HFF-Myc (cell line): ENCODE measurements around the gene EIF3L.

ENCODE experiments used
- DNase-seq: peaks from one replicate; pipeline ENCODE4 v3.0.0-alpha.2; 2011; ENCODE audit warnings: low read depth; ENCODE audit errors: extremely low read depth
- H3K4me3 ChIP-seq: replicated peaks from 2 replicates; pipeline ENCODE4 v1.5.1; 2011; ENCODE audit warnings: low read depth, mild to moderate bottlenecking, control low read depth, low read length
- CTCF ChIP-seq: IDR thresholded peaks from 2 replicates; pipeline ENCODE4 v1.5.1; 2012; ENCODE audit warnings: mild to moderate bottlenecking, low read depth, low read length, control low read depth; ENCODE audit errors: missing control alignments

Gene EIF3L

GRCh38 chr22:37843741-37844089, 5.5 kb upstream of the EIF3L start:
- TF ChIP-seq CTCF, result no peak
- peak overlapping the region; percentile 52 for H3K4me3 ChIP-seq
- DNase-seq, result no peak

- no peak for TF ChIP-seq CTCF
- H3K4me3 ChIP-seq, result peak overlapping the region; percentile 52
- no peak for DNase-seq
Observed at GRCh38 chr22:37844904-37845329, 4.3 kb upstream of the EIF3L start.

GRCh38 chr22:37846433-37846832, 2.8 kb upstream of the EIF3L start:
- H3K4me3 ChIP-seq, result no peak overlapping the region
- TF ChIP-seq CTCF, result no peak
- no peak for DNase-seq

GRCh38 chr22:37848587-37849088, 581 bp upstream of the EIF3L start:
- DNase-seq, result no peak
- H3K4me3 ChIP-seq, result peak overlapping the region; percentile 95
- no peak for TF ChIP-seq CTCF

- DNase-seq, result no peak
- H3K4me3 ChIP-seq, result peak overlapping the region; percentile 95
- TF ChIP-seq CTCF, result no peak
Observed at GRCh38 chr22:37850801-37851200, 1.6 kb downstream of the EIF3L start.

- DNase-seq, result no peak
Observed at GRCh38 chr22:37852418-37852817, 3.2 kb downstream of the EIF3L start.

More at GRCh38 chr22:37852418-37852817, 3.2 kb downstream of the EIF3L start:
- TF ChIP-seq CTCF, result no peak
- no peak overlapping the region for H3K4me3 ChIP-seq
